CD14-positive monocyte (primary cell): ENCODE measurements around the gene ACACA. TPM values are rescaled to one million over a fixed set of nuclear protein-coding genes. Genes with fewer than 3 reads are reported as not detected.

Experiments used
- DNase-seq, 3 donors: peaks; one replicate each; pipeline ENCODE4 v3.0.0-alpha.2; 2011 to 2022
- H2AFZ ChIP-seq: 2 replicates; pipeline ENCODE4 v1.6.0; 2012; ENCODE audit warnings: mild to moderate bottlenecking, low read depth, low read length, inconsistent platforms; ENCODE audit not compliant: insufficient read depth, poor library complexity, severe bottlenecking
- H3K27ac ChIP-seq, 2 donors: 1 replicate in 1 of 2; 2 replicates in 1 of 2; pipeline ENCODE4 v1.5.1; 2012 to 2013; ENCODE audit warnings: low read length in 2 of 2, control low read depth in 1 of 2, inconsistent platforms in 1 of 2, low read depth in 1 of 2, mild to moderate bottlenecking in 1 of 2
- H3K27me3 ChIP-seq, 2 donors: one replicate each; pipeline versions ENCODE4 v1.6.0 to v1.6.1; 2011 to 2013; ENCODE audit warnings: low read length in 2 of 2; ENCODE audit not compliant: control insufficient read depth in 2 of 2, insufficient read depth in 2 of 2
- H3K36me3 ChIP-seq, 2 donors: replicated peaks in 1 of 2; 1 replicate in 1 of 2; 2 replicates in 1 of 2; pipeline versions ENCODE4 v1.5.1 to v1.6.1; 2012 to 2013; ENCODE audit warnings: low read length in 2 of 2, control low read depth in 1 of 2, inconsistent platforms in 1 of 2, mild to moderate bottlenecking in 1 of 2; ENCODE audit not compliant: insufficient read depth in 2 of 2, control insufficient read depth in 1 of 2
- H3K4me1 ChIP-seq, 2 donors: 1 replicate in 1 of 2; 2 replicates in 1 of 2; pipeline versions ENCODE4 v1.5.1 to v1.6.1; 2012 to 2013; ENCODE audit warnings: low read length in 2 of 2, control low read depth in 1 of 2, inconsistent platforms in 1 of 2, mild to moderate bottlenecking in 1 of 2, moderate library complexity in 1 of 2; ENCODE audit not compliant: insufficient read depth in 2 of 2, control insufficient read depth in 1 of 2
- H3K4me2 ChIP-seq: replicated peaks from 2 replicates; pipeline ENCODE3; 2012; ENCODE audit warnings: low read length, moderate library complexity, mild to moderate bottlenecking; ENCODE audit not compliant: poor library complexity, severe bottlenecking; ENCODE audit errors: extremely low read depth
- H3K4me3 ChIP-seq, 3 experiments: fragments of 200-600 bp in 1 of 3; sonication (generic) in 1 of 3; replicated peaks in 1 of 3; 1 replicate in 2 of 3; 2 replicates in 1 of 3; pipeline ENCODE4 v1.5.1; 2011 to 2013; ENCODE audit warnings: low read length in 3 of 3, mild to moderate bottlenecking in 3 of 3, control low read depth in 2 of 3, low read depth in 2 of 3, inconsistent platforms in 1 of 3, moderate library complexity in 1 of 3
- H3K79me2 ChIP-seq: 2 replicates; pipeline ENCODE4 v1.6.0; 2012; ENCODE audit warnings: mild to moderate bottlenecking, control low read depth, inconsistent platforms, low read length, moderate library complexity; ENCODE audit not compliant: insufficient read depth
- H3K9ac ChIP-seq: 2 replicates; pipeline ENCODE4 v1.6.0; 2017; ENCODE audit warnings: low read length, mild to moderate bottlenecking; ENCODE audit not compliant: insufficient read depth, poor library complexity, severe bottlenecking
- H3K9me3 ChIP-seq, 2 donors: replicated peaks in 1 of 2; 1 replicate in 1 of 2; 2 replicates in 1 of 2; pipeline versions ENCODE4 v1.5.1 to v1.6.1; 2012 to 2013; ENCODE audit warnings: low read length in 2 of 2, control low read depth in 1 of 2; ENCODE audit not compliant: control insufficient read depth in 1 of 2, insufficient read depth in 1 of 2
- H4K20me1 ChIP-seq: 2 replicates; pipeline ENCODE4 v1.6.0; 2012; ENCODE audit warnings: mild to moderate bottlenecking, low read length, control low read depth, moderate library complexity; ENCODE audit not compliant: insufficient read depth
- H3K27ac Mint-ChIP-seq, 7 donors: one replicate each; pipeline ENCODE4 v1.8.0; 2020; ENCODE audit warnings: mild to moderate bottlenecking in 7 of 7, mixed read lengths in 7 of 7, moderate library complexity in 6 of 7, inconsistent platforms in 2 of 7
- H3K27me3 Mint-ChIP-seq, 3 donors: one replicate each; pipeline ENCODE4 v1.8.0; 2021 to 2022; ENCODE audit warnings: low read depth in 3 of 3, mild to moderate bottlenecking in 3 of 3, mixed read lengths in 3 of 3, moderate library complexity in 3 of 3, inconsistent platforms in 1 of 3
- H3K36me3 Mint-ChIP-seq, 2 donors: one replicate each; pipeline ENCODE4 v1.8.0; 2020; ENCODE audit warnings: mixed read lengths in 2 of 2, inconsistent platforms in 1 of 2, mild to moderate bottlenecking in 1 of 2
- H3K4me1 Mint-ChIP-seq: one replicate; pipeline ENCODE4 v1.8.0; 2020; ENCODE audit warnings: mild to moderate bottlenecking, mixed read lengths
- H3K4me3 Mint-ChIP-seq, 2 donors: one replicate each; pipeline ENCODE4 v1.8.0; 2020; ENCODE audit warnings: mild to moderate bottlenecking in 2 of 2, mixed read lengths in 2 of 2, moderate library complexity in 1 of 2
- H3K9me3 Mint-ChIP-seq, 7 donors: one replicate each; pipeline ENCODE4 v1.8.0; 2020 to 2022; ENCODE audit warnings: mixed read lengths in 7 of 7, mild to moderate bottlenecking in 6 of 7, moderate library complexity in 6 of 7, inconsistent platforms in 2 of 7
- CTCF ChIP-seq: fragments of 200-600 bp; IDR thresholded peaks from one replicate; pipeline ENCODE4 v1.8.0; 2022; ENCODE audit warnings: antibody characterized with exemption, mild to moderate bottlenecking
- WGBS: methylation state at CpG from one replicate; pipeline ENCODE4 v1.1.5; 2013; ENCODE audit warnings: missing lambda C conversion rate; ENCODE audit not compliant: insufficient coverage; 5-methylcytosine and 5-hydroxymethylcytosine counted together
- intact Hi-C, 2 donors: fragments of 100-400 bp; cut with micrococcal nuclease; formaldehyde crosslinking; loops; one replicate each; pipeline versions ENCODE4 v1.15.0 to v1.15.1; 2023
- polyA plus RNA-seq, 3 donors: library from polyadenylated mRNA; depleted of rRNA in 1 of 3; unstranded in 2 of 3; stranded (reverse) in 1 of 3; fragments of 300-500 nt in 2 of 3; fragments of >200 nt in 1 of 3; fragmentation: Illumina TruSeq in 2 of 3; gene quantifications; 1 replicate in 2 of 3; 2 replicates in 1 of 3; pipeline ENCODE4 v1.2.3, GENCODE V29; 2012 to 2021

The ACACA gene
- polyA plus RNA-seq, 3 donors, result 3.5 to 4.6 (median 3.8) TPM

- Histone ChIP-seq H4K20me1 (no peaks in the 10 kb centered on the region), H3K4me3 (no peak overlapping the region), H3K79me2 (no peaks in the 10 kb centered on the region), H3K4me2 (no peak overlapping the region), H3K4me1 (no peaks in the 10 kb centered on the region), H2AFZ (no peak overlapping the region), H3K9ac (no peak overlapping the region), H3K27me3 (no peaks in the 10 kb centered on the region), H3K27ac (no peak overlapping the region), H3K9me3 (no peaks in the 10 kb centered on the region), H3K36me3 (peaks cover 7 to 20% of the 10 kb centered on the region in 2 donors)
- H3K4me3 Mint-ChIP-seq, result no peak overlapping the region
- H3K36me3 Mint-ChIP-seq, result peaks cover 34 to 43% of the 10 kb centered on the region in 2 donors
- TF ChIP-seq CTCF, result no peak
- no peaks in the 10 kb centered on the region for H3K9me3 Mint-ChIP-seq
- DNase-seq, result no peak
- no peak overlapping the region for H3K27ac Mint-ChIP-seq
- intact Hi-C loops, result no loop called here
- H3K4me1 Mint-ChIP-seq, result no peaks in the 10 kb centered on the region
- H3K27me3 Mint-ChIP-seq, result no peaks in the 10 kb centered on the region
- 94% methylated on average over 4 of the region's 5 CpGs for WGBS
These were observed 186.6 kb downstream of the ACACA start for GRCh38 chr17:37219876-37220606.

- 100% methylated on average over 1 of the region's 2 CpGs for WGBS
- Histone ChIP-seq H2AFZ (no peak overlapping the region), H3K79me2 (no peaks in the 10 kb centered on the region), H3K9ac (no peak overlapping the region), H3K36me3 (peaks cover 7 to 21% of the 10 kb centered on the region in 2 donors), H3K4me3 (no peak overlapping the region), H3K27ac (no peak overlapping the region), H3K4me2 (no peak overlapping the region), H4K20me1 (no peaks in the 10 kb centered on the region), H3K9me3 (no peaks in the 10 kb centered on the region), H3K4me1 (no peaks in the 10 kb centered on the region), H3K27me3 (no peaks in the 10 kb centered on the region)
- intact Hi-C loops, result no loop called here
- Mint-ChIP-seq H3K4me3 (no peak overlapping the region), H3K27me3 (no peaks in the 10 kb centered on the region), H3K36me3 (peaks cover 30 to 43% of the 10 kb centered on the region in 2 donors), H3K9me3 (no peaks in the 10 kb centered on the region), H3K4me1 (no peaks in the 10 kb centered on the region), H3K27ac (no peak overlapping the region)
- no peak for TF ChIP-seq CTCF
- no peak for DNase-seq
These were observed 187.8 kb downstream of the ACACA start for GRCh38 chr17:37218849-37219248.
